ENCODE measurements around the gene RPL10A. TPM values are rescaled to one million over a fixed set of nuclear protein-coding genes. Genes with fewer than 3 reads are reported as not detected.

The RPL10A gene
- 2,062 TPM for total RNA-seq

DNA sequence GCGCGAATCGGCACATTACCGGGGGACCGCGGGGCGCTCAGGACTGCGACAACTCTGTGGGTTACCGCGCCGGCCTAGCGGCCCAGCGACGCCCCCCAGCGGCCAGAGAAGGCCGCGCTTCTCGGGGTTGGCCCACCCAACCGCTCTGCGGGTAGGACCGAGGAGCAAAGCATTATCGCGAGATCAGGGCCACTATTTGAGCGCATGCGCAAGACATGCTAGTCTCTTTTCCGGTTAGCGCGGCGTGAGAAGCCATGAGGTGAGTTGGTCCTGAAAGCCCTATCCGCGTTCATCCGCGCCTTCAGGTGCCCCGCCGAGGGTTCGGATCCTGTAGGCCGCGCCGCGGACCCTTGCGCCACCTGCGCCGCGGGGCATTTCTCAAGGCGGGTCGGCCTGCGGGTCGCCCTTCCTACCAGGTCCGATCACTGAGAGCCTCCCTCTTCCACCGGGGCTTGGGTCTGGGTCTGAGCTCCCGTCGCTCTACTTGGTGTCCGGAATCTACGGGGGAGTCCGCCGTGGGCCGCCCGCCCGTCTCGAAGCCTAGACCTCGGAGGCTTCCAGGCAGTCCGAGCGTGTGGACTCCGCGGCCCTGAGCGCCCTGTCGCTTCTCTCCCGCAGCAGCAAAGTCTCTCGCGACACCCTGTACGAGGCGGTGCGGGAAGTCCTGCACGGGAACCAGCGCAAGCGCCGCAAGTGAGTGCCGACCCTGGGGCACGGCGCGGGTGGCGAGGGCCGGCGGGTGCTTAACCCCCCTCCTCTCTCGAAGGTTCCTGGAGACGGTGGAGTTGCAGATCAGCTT is at the start of gene RPL10A:
Gene RPL10A (plus strand): TSS at position 221 of the 799 bp plus-strand sequence. CDS start 34 bp downstream, at position 255.

DNA sequence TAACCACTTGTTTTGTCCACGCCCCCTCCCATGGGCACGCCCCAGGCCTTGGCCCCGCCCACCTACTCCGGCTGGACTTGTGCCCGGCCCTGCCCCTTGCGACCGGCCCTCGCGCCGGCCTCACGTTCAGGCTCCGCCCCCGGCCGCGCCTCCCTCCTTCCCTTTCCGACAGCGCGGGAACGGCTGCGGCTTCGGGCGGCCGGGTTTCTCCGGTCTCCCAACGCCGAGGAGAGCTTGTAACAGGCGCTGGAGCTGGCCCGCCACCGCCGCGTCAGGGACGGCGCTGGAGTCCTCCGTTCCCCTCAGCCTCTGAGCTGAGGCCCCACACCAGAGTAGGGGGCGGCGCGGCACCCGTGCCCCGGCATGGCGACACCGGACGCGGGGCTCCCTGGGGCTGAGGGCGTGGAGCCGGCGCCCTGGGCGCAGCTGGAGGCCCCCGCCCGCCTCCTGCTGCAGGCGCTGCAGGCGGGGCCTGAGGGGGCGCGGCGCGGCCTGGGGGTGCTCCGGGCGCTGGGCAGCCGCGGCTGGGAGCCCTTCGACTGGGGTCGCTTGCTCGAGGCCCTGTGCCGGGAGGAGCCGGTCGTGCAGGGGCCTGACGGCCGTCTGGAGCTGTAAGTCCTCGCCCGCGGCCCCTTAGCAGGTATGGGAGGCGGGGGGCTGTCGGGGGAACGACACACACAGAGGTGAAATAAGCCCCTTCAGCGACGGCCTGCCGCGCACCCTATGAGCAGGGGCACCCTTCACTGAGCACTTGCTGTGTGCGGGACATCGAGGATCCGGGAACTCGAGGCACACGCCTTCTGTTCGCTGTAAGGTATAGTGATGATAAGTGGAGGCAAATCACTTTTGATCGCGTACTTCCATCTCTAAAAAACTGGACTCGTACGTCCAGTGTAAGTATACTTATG is 15.8 kb upstream of the RPL10A start, which contains the start of gene FANCE:
Gene FANCE (plus strand): TSS at position 156 of the 908 bp plus-strand sequence. CDS start 208 bp downstream, at position 364.

DNA sequence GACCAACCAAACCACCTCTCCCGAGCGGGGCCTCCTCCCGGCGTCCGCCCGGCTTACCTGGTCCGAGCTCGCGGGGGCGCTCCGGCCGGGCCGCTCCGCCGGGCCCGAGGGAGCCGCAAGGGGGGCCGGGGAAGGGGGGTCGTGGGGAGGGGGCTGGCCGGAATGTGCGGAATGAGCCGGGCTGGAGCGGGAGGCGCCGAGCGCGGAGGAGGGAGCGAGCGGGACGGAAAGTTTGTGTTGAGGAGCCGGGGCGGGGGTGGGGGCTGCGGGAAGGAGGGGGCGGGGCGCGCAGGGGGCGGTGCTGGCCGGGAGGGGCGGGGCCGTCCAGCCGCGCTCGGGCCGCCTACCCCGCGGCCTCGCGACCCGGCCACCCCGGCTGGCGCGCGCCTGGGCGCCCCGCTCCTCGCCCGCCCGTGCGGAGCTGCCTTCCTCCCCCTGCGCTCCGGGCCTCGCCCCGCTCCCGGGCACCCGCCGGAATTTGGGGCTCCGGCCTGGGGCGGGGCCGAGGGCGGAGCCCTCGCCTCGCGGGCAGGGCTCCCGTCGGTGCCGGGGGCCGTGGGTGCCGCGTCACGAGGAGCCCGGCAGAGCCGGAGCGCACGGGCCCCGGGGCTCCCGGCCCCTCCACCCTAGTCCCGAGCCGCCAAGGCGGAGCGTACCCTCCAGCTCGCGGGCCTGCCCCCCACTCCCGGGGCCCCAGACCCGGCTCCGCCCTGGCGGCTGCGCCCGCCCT is 28.8 kb downstream of the RPL10A start, which contains the start of gene TEAD3:
Gene TEAD3 (minus strand): TSS at position 239 of the 730 bp plus-strand sequence.

GRCh38 chr6:35512740-35513139 is 44.5 kb downstream of the RPL10A start, which contains the start of gene TULP1:
TULP1 (minus strand) TSS chr6:35512896; CDS start chr6:35512858, 38 bp downstream.

Small RNAs within 50 kb of the gene (small RNA-seq; reads per million reads assigned to genes)
- gene MIR7111 (ENCODE audit: low replicate concordance) = not detected

Other genes starting within 250 kb of the RPL10A start
- 34.0 TPM for gene ZNF76, start 208.7 kb upstream of the RPL10A start, total RNA-seq
- gene DEF6, start 170.6 kb upstream of the RPL10A start, total RNA-seq = 9.1 TPM
- 12.3 TPM for gene PPARD, start 125.8 kb upstream of the RPL10A start, total RNA-seq
- gene FANCE, start 16.1 kb upstream of the RPL10A start, total RNA-seq = 8.0 TPM
- gene TEAD3, start 28.7 kb downstream of the RPL10A start, total RNA-seq = 21.3 TPM
- gene TULP1, start 44.5 kb downstream of the RPL10A start, total RNA-seq = 3.1 TPM
- gene FKBP5, start 220.5 kb downstream of the RPL10A start, total RNA-seq = 11.0 TPM